ENCODE results near the gene SLC39A13.

Gene SLC39A13

DNA sequence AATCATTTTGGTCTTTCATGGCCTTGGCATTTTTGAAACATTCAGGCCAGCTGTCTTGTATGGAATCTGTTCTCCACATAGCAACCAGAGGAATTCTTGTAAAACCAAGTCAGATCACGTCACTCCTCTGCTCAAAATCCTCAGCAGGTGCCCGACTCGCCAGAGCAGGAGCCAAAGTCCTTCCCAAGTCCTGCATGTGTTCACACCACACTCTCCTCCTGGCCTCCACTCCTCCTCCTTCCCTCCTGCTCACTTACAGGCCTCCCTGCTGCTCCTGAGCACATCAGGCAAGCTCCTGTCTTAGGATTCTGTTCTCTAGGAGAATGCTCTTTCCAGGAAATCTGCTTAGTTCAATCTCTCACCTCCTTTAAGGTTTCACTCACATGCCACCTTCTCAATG, 24.8 kb downstream of the SLC39A13 start:
- DNase-seq, result no peak

DNA sequence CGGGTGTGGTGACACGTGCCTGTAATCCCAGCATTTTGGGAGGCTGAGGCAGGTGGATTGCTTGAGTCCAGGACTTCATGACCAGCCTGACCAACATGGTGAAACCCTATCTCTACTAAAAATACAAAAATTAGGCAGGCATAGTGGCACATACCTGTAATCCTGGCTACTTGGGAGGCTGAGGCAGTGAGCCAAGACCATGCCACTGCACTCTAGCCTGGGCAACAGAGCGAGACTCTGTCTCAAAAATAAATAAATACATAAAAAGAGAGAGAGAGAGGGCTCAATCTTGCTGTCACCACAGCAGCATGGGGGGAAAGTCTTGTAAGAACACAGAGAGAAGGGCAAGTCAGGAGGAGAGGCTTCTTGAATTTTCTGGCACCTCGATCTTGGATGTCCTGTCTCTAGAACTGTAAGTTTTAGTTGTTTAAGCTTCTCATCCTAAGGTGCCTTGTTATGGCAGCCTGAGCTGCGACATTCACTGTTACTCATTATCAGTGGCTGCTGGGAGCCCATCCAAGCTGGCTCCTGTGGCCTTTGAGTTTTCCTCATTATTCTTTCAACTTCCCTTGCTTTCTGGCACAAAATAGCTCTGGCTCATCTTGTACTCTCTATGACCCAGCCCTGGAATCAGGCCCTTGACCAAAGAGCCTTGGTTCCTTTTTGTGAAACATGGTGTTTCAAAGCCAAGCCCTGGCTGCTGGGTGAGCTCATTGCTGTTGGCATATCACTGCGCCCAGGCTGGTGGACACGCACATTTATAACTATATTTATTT, 25.8 kb downstream of the SLC39A13 start:
- DNase-seq, result no peak

- no peak for DNase-seq
These were observed 27.3 kb downstream of the SLC39A13 start for GRCh38 chr11:47435687-47436086.

- DNase-seq, result no peak
These were observed 28.3 kb downstream of the SLC39A13 start for GRCh38 chr11:47436726-47437125.

DNA sequence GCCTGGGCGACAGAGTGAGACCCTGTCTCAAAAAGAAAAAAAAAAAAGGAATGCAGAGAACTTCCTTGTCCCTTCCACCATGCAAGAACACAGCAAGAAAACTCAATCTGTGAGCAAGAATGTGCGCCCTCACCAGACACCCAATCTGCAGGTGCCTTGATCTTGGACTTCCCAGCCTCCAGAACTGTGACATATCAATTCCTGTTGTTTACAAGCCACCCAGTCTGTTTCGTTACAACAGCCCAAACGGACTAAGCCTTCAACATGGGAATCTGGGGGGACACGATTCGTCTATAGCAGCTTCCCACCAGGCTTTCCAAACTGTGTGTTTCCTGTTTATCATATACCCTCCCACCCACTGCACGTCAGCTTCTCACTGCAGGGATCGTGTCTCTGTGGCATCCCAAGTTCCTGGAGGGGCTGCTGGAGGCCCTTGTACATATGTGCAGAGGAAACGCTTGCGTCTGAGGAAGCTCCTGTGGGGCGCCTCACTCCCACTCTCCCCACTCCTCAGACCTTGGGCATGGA, 28.9 kb downstream of the SLC39A13 start:
- no peak for DNase-seq

DNA sequence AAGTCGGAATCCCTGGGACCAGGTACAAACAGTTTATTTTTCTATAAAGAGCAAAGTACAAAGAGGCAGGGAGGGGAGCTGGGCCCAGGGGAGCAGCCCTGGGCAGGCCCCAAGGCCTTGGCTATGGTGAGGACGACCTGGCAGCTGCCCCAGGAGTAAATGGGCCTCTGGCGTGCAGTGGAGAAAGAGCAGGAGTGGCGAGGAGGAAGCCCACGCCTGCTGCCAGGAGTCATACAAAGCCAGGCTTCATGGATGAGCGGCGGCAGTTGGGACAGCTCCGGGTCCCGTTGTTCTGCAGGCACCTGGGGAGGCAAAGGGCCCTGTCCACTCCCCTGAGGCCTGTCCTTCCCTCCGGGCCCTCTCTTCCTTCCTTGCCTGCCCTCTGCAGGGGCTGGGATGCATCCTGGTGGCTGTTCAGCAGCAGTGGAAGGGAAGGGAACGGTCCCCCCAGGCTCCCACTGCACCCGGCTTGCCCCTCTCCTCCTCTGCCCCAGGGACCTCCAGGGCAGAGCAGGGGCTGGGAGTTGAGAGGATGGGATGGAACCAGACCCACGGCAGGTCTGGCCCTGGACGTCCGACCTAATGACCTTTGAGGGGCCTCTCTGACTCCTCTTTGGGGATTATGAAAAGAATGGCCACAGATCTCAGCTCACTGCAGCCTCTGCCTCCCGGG, 29.5 kb downstream of the SLC39A13 start:
- DNase-seq, result no peak

DNA sequence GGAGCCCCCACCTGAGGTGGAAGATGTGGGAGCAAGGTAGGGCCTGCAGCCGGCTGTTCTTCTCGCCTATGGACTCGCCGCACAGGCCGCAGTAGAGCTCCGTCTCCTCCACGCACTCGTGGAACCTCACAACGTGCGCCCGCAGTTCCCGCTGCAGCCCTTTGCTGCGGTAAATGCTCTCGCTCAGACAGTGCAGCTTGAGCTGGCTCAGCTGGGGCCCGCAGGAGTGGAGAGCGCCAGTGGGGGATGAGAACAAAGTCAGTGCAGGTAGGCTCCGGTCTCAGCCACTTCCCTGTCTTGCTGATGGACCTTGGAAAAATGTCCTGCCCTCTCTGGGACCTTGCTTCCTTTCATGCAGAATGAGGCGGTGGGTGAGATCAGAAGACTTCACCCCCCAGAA, 30.3 kb downstream of the SLC39A13 start:
- no peak for DNase-seq

DNA sequence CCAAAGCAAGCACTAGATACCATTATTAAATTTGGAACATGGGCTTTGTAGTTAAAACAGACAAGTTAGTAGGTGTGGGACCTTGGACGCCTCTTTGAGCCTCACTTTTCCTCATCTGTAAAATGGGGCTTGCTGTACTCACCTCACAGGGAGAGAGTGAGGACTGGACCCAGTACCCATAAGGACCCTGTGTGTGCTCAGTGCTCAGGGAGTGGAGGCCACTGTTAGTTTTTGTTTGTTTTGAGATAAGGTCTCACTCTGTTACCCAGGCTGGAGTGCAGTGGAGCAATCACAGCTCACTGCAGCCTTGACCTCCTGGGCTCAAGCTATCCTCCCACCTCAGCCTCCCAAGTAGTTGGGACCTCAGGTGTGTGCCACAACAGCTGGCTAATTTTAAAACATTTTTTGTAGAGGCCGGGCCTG, 31.7 kb downstream of the SLC39A13 start:
- no peak for DNase-seq

DNA sequence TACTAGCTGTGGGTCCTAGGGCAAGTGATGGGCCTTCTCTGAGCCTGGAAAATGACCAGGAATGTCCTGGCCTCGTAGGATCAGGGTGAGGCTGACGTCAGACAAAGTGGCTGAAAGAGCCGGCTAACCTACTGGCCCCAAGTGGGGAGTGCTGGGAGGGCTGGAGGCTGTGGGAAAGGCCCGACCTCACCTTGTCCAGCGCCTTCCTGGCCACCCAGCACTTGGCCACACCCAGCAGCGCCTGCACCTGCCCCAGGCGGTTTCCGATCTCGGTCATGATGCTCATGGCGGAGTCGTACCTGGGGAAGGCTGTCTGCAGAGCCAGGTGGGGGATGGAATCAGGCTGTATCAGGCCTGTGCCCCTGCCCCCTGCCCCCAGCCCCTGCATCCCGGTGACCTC, 33.0 kb downstream of the SLC39A13 start:
- no peak for DNase-seq

DNA sequence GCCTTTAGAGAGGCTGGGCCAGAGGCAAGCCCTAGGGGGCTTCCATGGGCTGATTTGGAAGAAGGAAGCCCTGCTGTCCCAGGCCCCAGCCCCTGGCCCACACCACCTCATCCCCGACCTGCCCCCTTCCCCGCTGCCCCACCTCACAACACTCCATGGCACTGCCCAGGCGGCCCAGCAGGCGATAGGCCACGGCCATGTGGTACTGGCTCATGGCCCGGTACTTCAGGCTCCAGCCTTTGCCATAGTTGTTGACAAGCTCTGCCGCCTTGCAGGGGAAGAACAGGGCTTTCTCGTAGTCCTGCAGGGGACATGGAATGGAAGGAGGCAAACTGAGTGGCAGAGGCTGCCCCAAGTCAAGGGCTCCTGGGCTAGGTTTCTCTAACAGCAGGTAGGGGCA, 34.1 kb downstream of the SLC39A13 start:
- peak in 1 of 2 experiments; percentile 5 for DNase-seq

DNA sequence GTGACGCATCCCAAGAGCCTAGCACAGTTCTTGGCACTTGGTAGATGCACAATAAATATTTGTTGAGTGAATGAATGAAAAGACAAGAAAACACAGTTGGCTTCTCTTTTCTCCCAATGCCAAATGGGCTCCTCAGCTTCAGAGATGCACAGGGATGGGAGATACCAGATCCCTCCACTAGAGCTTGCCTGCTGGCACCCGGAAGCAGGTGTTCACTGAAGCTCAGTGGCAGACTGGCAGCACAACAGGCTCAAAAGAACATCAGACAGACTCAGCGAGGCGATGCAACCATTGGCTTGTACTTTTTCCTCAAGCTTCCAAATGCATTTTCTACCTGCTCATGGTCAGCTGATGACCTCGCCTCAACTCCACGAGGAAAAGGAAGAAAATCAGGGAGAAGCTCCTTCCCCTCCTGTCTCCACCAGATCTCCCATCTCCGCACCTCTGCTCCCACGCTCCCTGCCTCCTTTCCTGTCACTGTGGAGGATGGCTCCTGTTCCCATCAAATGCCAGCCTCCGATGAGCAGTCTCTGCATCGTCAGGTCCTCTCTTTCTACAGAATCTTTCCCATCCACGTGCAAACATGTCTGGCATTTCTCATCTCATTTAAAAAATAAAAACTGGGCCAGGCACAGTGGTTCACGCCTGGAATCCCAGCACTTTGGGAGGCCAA, 34.8 kb downstream of the SLC39A13 start:
- DNase-seq, result peak in 1 of 2 experiments; percentile 12

DNA sequence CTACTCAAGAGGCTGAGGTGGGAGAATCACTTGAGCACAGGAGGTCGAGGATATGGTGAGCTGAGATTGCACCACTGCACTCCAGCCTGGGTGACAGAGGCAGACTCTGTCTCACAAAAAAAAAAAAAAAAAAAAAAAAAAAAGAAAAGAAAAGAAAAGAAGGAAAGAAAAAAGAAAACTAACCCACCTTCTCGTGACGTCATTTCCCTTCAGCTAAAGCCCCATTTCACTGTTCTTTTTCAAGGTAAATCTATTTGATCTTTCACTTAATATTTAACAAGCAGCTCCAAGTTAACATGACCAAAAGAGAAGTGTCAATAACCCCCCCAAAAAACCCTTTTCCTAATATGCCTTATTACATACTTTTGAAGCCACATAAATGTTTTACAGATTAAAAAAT, 35.4 kb downstream of the SLC39A13 start:
- no peak for DNase-seq

- no peak for DNase-seq
These were observed 37.5 kb downstream of the SLC39A13 start for GRCh38 chr11:47445840-47446239.

- DNase-seq, result no peak
These were observed 38.4 kb downstream of the SLC39A13 start for GRCh38 chr11:47446833-47447232.

- DNase-seq, result no peak
These were observed 39.5 kb downstream of the SLC39A13 start for GRCh38 chr11:47447906-47448305.

GRCh38 chr11:47448566-47449427, 40.4 kb downstream of the SLC39A13 start, which contains the start of gene RAPSN:
Gene RAPSN, minus strand, starts transcription at chr11:47449136. Its CDS starts 172 bp downstream, at chr11:47448964.
- DNase-seq, result no peak

DNA sequence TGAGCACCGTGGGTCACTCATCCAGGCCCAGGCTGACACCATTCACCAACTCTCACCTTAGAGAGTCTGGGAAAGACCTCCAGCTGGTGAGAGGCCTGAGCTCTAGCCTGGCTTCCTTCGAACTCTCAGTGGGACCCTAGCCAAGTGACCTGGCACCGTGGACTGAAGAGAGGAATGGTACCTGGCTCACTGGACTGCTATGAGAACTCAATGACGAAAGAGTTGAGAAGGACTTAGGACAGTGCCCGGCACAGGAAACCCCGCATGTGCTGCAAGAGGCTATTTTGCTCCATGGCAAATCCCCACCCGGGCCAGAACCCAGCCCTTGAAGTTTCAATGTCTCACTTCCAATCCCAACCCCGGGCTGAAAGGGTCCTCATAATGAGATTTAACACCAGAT, 41.2 kb downstream of the SLC39A13 start:
- DNase-seq, result no peak

DNA sequence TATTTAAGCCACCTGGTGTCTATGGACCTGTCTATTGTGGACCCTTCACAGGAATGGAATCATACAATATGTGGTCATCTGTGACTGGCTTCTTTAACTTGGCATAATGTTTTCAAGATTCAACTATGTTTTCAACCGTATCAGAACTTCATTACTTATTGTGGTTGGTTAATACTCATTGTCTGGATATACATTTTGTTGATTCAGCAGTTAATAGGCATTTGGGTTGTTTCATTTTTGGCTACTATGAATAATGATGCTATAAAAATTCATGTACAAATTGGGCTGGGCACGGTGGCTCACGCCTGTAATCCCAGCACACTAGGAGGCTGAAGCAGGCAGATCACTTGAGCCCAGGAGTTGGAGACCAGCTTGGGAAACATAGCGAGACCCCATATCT, 43.0 kb downstream of the SLC39A13 start:
- no peak for DNase-seq

DNA sequence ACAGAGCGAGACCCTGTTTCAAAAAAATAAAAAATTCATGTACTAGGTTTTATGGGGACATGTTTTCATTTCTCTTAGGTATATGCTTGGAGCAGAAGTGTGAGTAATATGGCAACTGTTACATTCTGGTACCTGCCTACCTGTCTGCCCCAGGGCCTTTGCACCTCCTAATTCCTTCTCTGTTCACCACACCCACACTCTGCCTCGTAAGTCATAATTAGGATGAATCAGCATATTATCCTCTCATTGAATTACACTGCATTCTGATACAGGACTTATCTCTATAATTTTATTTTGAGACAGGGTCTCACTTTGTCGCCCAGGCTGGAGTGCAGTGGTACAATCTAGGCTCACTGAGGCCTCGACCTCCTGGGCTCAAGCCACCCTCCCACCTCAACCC, 43.6 kb downstream of the SLC39A13 start:
- no peak for DNase-seq

DNA sequence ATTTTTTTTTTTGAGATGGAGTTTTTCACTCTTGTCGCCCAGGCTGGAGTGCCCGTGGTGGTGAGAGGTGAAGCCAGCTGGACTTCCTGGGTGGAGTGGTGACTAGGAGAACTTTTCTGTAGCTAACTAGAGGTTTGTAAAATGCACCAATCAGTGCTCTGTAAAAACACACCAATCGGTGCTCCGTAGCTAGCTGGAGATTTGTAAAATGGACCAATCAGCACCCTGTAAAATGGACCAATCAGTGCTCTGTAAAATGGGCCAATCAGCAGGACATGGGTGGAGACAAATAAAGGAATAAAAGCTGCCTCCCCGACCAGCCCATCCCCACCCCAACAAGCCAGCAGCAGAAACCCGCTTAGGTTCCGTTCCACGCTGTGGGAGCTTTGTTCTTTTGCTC, 45.0 kb downstream of the SLC39A13 start:
- DNase-seq, result no peak

DNA sequence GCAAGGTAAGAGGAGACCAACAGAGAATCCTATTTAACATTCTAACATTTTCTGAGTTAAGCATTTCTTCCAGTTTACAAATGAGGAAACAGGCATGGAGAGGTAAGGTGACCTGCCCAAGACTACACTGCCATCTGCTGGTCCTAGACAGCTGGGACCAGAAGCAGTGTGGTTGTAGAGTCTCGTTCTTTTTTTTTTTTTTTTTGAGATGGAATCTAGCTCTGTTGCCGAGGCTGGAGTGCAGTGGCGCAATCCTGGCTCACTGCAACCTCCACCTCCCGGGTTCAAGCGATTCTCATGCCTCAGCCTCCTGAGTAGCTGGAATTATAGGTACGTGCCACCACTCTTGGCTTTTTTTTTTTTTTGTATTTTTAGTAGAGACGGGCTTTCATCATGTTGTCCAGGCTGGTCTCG, 45.9 kb downstream of the SLC39A13 start:
- DNase-seq, result peak in 1 of 2 experiments; percentile 54

DNA sequence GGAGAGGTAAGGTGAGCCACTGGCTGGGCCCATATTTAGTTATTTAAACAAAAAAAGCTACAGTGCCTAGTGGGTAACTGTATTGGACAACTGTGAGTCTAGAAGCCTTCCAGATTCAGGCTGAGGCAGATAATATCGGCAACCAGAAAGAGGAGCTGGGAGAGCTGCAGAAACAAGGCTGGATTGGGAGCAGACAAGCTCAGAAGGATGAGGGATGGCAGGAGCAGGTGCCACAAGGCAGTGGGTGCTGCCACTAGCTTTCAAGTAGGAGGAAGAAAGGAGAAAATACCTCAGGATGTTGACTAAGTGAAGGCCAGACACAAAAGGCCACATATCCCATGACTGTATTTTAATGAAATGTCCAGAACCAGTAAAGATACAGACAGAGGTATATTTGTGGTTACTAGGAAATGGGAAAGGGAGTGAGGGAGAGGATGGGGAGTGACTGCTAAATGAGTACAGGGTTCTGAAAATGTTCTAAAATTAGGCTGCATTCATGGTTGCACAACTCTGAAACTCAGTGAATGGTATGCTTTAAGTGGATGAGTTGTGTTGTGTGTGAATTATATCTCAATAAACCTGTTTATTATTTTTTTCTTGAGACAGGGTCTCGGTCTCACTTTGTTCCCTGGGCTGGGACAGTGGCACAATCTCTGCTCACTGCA, 52.3 kb downstream of the SLC39A13 start:
- no peak for DNase-seq

Data from cerebellar nuclear complex (tissue), 1 donor.